NCI-H82 treated with DMSO at 0.1 percent for 48 hours (cell line): ENCODE data around the gene NACC2.
"Not testable (repeated sequence)": the region's sequence is repeated elsewhere in the genome, so short reads cannot be mapped to it uniquely, and the experiment has no call there.

ENCODE experiments used
- DNase-seq: peaks from one replicate; lab custom pipeline; 2025; ENCODE audit not compliant: unreplicated experiment; lab: John Stamatoyannopoulos, UW

NACC2 gene

DNA sequence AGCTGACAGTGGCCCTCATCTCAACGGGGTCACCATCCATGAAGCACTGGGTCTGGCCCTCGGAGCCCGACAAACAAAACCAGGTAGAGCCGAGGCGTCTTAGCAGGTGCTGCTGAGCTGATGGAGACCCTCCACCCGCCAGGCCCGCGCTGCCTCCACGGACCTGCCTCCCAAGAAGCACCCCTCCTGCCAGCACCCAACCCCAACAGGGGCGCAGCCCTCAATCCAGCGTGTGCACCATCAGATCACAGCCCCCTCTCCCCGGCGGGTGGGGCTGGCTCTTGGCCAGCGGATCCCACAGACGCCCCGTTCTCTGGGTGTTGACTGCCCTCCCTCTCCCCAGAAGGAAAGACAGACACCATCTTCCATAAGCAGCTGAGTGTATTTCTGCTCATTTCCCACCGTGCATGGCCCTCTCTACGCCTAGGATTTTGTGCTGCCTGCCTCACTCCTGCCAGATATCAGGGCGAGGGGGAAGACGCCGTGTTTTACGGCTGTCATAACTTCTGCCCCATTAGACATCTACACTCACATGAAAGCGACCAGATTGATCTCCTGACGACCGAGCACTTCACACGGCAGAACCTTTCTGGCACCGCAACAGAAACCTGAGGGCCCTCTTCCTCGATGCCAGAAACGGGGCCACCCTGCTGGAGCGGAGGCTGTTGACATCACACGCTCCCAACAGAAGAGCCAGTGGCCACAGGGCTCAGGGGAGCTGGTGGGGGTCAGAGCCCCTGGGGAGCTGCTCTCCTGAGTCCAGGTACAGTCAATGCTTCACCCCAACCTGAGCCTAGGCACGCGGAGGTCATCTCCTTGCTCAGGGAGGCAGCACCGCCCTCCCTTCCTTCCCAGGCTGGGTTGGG, 12.4 kb downstream of the NACC2 start:
- no peak for DNase-seq

DNA sequence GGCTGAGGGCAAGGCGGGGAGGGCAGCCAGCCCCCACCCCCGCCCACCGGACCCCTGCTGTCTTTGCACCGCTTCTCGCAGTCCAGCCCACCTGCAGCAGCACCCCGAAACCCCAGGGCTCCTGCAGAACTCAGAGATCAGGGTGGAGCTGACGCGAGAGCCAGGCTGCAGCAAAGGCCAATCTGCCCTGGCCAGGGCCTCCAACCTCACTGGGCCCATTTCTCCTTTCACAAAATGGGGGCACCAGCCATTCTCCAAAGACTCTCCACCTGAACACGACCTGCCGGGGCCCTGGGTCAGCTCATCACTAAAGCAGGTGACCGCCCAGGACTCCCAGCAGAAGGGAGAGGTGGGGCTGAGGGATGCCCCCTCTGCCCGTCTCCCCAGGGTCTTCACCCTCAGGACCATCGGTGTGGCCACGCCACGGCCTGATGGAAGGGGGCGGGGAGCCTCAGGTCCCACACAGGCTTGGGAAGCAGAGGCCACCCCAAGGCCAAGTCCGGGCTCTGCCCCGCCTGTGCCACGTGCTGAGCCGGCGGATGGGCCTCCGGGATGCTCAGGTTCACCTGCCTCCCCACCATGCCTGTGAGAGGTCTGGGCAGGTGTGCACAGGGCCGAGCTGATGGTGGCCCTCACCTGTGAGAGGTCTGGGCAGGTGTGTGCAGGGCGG, 13.1 kb downstream of the NACC2 start:
- DNase-seq = no peak

GRCh38 chr9:136081113-136081825, 13.8 kb downstream of the NACC2 start:
- DNase-seq = no peak

DNA sequence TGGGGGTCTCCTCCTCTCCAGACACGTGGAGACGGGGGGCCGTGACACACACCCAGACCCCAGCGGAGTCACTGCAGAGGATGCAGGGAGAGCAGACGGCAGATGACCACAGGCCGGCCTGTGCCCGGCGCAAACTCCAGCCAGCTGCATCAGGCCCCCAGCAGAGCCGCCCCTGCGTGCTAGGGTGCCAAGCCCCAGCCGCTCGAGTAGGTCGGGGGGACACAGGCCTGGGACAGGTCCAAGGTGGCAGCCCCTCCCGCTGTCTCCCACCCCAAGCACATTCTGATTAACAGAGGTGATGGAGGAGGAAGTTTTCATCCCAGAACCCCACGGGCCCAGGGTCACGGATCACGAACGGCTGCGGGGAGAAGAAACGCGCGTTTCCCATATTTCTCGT, 14.4 kb downstream of the NACC2 start:
- no peak for DNase-seq

GRCh38 chr9:136079916-136080246, 15.2 kb downstream of the NACC2 start:
- DNase-seq = no peak

DNA sequence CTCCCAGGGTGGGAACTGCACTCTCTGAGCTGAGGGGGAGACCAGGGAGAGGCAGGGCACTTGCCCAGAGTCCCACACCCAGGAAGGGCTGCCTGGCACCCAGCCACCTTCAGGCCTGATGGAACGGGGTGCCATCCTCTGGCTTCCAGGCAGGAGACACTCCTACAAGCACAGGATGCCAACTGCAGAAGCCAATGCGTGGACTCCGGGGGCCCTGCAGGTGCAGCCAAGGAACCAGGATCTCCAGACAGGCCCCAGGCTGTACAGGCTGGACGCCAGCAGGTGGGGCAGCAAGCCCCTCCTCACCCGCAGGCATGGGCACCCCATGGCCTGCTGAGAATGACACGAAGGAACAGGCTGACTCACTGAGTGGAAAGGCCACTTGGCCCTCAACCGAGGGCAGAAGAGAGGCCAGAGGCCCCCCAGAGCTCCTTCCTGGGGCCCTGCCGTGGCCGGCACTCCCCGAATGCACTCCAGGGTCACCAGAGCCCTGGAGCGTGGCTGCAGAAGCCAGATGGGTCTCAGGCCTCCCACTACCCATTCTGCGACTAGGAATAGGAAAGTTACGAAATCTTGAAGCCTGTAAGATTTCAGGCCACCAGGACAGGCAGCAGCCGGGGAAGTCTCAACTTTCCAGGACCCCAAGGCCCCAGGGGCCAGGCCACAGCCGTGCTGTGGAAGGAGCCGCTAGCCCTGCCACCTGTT, 15.7 kb downstream of the NACC2 start:
- no peak for DNase-seq

GRCh38 chr9:136078498-136079011, 16.5 kb downstream of the NACC2 start:
- no peak for DNase-seq

GRCh38 chr9:136078024-136078423, 17.1 kb downstream of the NACC2 start:
- no peak for DNase-seq

- no peak for DNase-seq
These were observed 17.6 kb downstream of the NACC2 start for GRCh38 chr9:136077491-136077890.

GRCh38 chr9:136075881-136076678, 19.0 kb downstream of the NACC2 start:
- DNase-seq = no peak

DNA sequence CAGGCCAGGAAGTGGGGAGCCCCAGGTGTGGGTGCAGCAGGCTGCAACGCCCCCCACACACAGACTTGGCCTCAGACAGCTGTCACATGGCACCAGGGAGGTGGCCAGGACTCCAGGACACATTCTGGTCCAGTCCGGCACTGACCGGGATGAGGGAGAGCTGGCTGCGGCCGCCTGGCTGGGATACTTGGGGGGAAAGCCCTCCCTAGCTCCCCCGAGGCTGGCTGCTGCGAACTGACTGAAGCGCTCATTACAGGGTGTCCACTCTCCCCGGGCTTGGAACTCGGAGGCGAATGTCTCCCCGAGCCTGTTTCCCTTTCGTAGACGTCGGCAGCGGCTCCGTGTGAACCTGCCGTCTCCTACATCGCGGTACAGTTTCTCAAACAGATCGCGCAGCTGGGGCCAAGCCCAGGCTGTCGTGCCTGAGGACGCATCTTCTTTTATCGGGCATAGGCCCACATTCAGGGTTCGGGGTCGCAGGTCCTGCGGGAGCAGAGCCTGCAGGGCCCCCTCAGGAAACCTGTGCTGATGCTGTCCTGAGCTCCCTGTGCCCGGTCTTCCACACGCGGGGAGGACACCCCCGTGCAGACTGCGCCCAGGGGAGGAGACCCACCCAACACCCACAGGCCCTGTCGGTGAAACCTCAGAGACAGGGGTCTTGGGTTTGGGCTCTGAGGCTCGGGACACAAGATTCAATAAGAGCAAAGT, 19.8 kb downstream of the NACC2 start:
- DNase-seq = no peak

DNA sequence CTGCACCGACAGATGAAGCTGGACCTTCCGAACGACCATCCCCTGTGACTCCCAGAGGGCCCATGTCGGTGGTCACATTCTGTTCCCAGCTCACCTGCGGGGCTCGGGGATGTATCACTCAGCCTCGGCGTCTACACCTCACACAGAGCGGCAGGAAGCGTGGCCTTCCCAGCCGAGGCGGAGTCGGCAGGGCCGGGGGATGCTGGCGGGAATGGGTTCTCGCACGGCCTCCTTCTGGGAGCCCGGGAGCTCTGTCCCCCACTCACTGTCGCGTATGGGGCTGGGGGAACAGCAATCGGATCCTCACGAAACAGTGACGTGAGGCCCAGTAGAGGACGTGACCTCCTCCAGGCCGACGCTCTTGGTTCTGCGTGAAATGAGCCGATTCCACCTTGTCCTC, 20.4 kb downstream of the NACC2 start:
- no peak for DNase-seq

DNA sequence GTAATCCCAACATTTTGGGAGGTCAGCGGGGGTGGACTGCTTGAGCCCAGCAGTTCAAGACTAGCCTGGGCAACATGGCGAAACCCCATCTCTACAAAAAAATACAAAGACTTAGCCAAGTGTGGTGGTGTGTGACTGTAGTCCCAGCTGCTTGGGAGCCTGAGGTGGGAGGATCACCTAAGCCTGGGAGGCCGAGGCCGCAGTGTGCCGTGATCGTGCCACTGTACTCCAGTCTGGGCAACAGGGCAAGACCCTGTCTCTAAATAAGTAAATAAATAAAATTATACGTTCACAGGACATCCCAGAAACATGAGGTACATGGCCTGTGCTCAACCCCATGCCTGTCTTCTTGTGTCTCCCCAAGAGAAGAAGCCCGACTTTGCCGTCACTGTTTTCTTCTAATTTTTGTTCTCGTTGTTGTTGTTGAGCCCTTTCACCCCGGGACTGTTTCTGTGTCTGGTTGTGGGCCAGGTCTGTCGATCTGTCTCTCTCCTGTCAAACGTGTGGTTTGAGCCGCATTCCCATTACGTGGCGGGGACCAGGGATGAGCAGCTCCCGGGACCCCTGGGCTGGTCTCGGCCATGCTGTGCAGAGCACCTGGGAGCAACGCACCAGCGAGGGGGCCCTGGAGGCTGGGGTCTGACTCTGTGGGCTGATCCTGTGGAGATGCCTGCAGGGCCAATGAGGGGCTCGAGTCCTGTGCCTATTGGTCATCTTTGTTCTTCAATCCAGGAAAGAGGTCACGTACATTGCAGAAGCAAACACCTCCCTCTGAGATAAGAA, 32.2 kb downstream of the NACC2 start:
- no peak for DNase-seq

- not testable (repeated sequence) for DNase-seq
These were observed 33.2 kb downstream of the NACC2 start for GRCh38 chr9:136061916-136062315.

GRCh38 chr9:136061405-136061804, 33.7 kb downstream of the NACC2 start:
- DNase-seq = no peak

DNA sequence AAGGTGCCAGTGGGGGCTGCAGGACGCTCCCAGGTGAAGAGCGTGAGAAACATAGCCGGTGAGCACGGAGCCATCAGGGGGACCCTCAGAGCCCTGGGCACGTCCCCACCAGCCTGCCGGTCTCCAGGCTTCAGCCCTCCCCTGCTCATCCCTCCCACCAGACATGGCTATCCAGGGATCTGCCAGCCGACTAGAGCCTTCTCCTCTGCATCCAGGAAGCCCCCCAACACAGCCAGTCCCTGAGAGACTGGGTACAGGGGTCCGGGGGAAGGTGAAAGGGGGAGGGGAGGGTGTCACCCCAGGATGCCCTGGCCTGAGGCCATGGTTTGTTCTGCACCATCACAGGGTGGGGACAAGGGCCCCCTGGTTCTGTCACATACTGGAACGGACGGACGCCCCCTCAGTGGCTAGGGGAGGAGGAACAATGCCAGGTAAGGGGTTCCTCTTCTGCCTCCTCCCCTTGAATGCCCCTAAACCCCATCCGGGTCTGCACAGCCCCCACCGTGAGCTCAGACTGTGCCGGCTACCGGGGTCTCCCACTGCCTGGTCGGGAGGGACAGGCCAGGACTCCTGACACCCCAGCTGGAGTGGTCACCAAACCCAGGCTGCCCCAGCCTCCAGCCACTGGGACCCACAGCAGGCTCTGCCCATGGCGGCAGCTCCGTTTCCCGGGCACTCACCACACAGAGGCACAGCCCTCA, 34.3 kb downstream of the NACC2 start:
- DNase-seq = no peak

- no peak for DNase-seq
These were observed 35.0 kb downstream of the NACC2 start for GRCh38 chr9:136059851-136060670.
